NCI-H1092 (cell line): ENCODE data around the gene ZNF668.
"Not testable (repeated sequence)": the region's sequence is repeated elsewhere in the genome, so short reads cannot be mapped to it uniquely, and the experiment has no call there.

ENCODE experiments used
- DNase-seq: peaks from one replicate; lab custom pipeline; 2025; lab: John Stamatoyannopoulos, UW

ZNF668 gene

DNA sequence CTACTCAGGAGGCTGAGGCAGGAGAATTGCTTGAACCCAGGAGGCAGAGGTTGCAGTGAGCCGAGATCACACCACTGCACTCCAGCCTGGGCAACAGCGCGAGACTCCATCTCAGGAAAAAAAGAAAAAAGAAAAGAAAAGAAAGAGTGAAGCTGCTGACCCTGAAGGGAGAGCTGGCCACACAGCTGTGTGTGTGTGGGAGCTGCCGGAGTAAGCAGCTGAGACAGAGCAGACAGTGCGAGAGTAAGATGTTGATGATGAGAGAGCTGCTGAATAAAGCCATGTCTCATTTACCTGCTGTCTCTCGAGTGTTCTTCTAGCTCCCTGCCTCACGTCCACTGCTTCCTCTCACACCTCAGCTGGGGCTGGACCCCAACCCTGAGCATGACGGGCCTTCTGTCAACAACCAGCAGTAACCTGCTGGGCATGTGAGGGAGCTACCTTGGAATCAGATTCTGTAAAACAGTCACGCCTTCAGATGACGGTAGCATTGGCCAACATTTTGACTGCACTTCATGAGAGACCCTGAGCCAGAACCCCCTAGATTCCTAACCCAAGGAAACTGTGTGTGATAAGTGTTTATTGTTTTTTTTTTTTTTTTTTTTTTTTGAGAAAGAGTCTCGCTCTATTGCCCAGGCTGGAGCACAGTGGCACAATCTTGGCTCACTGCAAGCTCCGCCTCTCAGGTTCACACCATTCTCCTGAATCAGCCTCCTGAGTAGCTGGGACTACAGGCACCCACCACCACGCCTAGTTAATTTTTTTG, 27.0 kb upstream of the ZNF668 start:
- DNase-seq, result not testable (repeated sequence)

DNA sequence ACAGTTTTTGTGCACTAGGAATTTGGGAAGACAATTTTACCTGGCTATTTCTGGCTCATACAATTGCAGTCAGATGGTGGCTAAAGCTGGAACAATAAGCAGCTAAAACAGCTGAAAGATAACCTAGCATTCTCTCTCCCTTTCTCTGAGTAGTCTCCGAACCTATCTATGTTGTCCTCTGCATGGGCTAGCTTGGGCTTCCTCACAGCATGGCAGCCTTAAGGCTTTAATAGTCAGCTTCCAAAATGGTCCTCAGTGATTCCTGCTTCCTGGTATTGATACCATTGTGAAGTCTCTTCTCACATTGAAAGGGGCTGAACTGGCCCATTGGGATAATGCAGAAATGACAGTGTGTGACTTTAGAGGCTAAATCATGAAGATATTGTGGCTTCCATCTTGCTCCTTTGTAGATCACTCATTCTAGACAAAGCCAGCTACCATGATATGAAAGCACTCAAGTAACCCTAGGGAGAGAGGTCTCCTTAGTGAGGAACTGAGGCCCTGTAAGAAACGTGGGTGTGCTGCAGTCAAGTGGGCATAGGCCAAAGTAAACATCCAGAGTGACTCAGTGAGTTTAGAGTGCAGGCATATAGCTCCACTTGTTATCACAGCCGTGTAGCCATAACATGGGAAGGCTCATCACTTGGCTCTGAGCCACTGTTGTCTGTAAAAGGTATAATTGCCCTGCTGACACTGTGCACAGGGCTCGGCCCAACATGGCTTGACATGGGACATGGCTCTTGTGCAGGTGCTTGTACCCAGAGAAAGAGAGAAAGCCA, 26.0 kb upstream of the ZNF668 start:
- DNase-seq, result no peak

DNA sequence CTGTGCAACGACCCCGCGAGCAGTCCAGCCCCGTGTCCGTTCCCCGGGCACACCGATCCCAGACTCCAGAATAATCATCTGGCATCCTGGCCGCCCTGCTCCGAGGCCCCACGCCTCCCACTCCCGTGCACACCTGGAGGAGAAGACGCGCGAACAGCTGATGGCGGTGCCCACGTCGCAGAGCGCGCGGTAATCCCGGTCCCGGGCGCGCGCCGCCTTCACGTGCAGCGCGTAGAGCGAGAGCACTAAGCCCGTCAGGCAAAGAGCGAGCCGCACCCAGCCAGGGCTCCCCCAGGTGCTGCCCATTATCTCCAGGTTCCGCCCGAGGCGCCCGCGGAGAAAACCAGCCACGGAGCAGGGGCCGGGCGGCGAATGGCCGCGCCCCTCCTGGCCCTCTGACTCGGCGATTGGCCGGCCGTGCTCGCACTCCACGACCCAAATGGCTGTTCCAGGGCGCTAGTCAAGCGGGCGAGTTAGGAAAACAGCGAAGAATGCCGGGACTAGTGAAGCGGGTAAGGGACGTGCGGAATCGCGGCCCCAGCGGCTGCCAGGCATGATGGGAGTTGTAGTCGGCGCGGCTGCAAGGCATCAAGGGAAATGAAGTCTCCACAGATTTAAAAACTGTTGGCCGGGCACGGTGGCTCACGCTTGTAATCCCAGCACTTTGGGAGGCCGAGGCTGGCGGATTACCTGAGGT, 20.5 kb upstream of the ZNF668 start, which contains the start of gene VKORC1:
Gene VKORC1, minus strand, starts transcription at position 374 of the 697 bp plus-strand sequence. Its CDS starts 68 bp downstream, at position 306.
- DNase-seq, result peak; percentile 96

DNA sequence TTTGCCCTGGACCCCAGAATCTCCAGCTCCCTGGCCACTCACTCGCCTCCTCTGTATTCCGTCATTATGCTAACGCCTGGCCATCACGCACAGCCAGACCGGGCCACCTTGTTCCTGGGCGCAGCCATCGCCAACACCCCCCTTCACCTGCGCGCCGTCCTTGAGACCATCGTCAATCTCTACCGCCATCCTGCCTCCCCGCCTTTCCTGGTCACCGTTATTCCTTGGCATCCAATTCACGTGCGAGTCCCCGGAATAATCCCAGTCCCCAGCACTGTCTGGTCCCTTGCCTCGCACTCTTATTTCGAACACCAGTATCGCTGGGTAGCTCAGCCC, 20.0 kb upstream of the ZNF668 start:
- no peak for DNase-seq

DNA sequence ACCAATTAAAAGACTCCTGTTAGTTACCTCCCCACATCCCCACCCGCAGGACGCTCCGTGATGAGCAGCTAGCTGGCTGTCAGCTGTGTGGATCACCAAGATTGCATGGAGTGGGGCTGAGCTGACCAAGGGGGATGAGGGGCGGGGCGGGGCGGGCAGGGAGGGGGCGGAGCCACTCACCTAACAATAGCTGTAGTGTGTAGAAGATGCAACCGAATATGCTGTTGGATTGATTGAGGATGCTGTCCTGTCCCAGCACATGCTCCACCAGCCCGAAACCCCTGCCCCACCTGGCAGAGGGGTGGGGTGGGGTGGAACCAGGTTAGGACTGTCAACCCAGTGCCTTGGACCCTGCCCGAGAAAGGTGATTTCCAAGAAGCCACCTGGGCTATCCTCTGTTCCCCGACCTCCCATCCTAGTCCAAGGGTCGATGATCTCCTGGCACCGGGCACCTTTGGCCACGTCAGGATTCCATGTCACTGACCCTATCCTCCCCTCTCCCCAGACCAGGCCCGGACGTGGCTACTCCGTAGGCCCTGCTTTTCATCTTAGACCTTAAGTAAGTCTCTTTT, 19.2 kb upstream of the ZNF668 start:
- DNase-seq, result no peak

DNA sequence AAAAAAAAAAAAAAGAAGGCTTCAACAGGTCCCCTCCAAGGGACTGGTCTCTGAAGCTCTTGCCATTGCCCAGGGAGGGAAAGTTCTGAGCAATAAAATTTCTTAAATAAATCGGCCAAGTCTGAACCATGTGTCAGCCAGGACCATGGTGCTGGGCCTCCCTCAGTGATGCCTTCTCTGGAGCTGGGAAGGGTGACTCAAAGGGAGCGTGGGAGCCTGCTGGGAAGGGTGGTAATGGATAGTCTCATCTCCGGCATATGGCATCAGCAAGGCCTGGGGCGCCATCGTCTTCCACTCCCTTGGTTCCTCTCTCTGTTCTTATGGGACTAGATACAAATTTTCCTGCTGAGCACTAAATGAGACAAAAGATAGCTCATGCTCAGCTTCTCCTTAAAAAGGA, 18.3 kb upstream of the ZNF668 start:
- DNase-seq, result no peak

DNA sequence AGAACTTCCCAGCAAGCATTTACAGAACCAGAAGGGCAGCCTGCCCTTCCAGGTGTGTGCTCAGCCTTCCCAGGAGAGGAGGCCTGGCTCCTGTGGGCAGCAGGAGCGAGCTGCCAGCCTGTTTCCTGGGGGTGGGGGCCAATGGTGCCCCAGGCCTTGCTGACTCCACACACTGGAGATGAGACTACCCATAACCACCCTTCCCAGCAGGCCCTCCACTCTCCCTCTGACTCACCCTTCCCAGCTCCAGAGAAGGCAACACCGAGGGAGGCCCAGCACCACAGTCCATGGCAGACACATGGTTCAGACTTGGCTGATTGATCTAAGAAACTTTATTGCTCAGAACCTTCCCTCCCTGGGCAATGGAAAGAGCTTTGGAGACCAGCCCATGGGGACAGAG, 16.5 kb upstream of the ZNF668 start:
- DNase-seq, result no peak

DNA sequence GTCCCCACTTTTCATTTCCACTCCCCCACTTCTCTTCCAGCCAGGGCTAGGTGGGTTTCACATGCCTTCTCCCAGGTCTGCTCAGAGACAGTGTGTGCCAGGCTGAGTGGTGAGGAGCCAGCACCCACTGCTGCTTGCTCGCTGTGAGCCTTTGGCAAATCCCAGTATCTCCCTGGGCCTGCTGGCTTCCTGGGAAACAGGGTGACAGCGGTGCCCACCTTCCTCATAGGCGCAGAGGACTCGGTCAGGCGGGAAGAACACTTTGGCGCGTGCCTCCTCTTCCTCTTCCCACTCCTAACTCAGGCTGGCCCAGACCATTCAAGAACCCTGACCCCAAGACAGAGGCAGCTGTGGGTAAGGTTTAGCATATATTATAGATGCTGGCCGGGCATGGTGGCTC, 15.2 kb upstream of the ZNF668 start:
- no peak for DNase-seq

DNA sequence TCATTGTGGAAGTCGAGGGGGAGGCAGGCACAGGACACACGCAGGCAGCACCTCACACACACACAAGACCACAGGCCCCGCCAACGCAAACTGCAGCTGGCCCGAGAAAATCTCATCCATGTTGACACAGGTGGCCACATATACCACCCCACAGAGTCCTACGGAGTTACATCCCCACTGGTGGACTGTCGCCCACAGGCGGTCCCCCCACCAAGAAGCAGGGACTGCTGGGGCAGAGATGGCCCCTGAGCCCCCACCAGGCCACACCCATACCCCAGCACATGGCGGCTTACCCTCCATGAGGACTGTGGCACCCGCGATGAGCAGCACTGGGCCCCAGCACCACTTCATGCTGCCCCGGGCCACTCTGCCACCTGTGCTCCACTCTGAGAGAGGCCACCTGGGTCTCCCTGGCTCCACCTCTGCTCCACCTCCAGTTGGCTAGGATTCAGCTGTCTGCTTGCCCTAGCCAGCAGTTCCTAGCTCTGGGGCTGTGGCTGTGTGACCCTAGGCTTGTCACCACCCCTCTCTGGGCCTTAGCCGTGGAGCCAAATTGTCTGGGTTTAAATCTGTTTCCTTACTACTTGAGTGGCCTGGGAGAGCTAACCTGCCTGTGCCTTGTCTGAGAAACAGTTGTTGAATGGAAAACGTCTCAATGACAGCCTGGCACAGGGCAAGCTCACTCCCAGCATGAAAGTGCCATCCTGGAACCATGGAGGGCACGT, 14.6 kb upstream of the ZNF668 start, which contains the start of gene PRSS53:
Gene PRSS53, minus strand, starts transcription at position 485 of the 725 bp plus-strand sequence. Its CDS starts 134 bp downstream, at position 351.
- DNase-seq, result no peak

DNA sequence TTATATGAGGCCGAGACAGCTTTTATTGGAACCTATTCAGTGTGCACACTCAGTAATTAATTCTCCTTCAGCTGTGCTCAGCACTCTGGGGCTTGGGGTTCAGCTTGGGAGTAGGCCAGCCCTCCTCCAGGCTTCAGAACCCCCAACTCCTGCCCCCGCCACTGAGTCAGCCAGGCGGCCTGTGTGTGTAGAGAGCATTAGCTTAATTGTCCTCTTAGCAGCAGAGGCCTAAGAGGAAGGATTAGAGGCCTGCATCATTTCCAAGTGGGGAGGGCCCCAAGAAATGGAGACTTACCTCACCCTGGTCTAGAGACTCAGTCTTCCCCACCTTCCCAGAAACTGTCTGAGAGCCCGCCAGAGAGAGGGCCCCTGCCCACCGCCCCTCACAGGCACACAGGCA, 13.9 kb upstream of the ZNF668 start:
- no peak for DNase-seq

DNA sequence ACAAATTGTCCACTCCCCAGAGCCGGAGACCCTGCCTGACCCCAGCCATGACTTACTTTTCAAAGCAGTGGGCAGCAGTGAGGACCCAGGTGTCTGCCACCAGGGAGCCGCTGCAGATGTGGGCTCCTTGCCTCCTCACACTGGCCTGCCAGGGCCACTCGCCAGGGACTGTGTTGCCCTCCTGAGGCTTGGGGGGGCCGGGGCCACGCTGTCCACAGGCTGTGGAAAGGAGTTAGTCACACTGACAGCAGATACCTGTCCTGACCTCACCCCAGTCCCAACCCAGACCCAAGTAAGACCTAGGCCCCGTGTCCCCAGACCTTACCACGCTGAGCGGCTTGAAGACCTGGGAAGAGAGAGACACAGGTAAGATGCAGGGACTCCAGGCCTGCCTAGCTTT, 13.4 kb upstream of the ZNF668 start:
- no peak for DNase-seq

DNA sequence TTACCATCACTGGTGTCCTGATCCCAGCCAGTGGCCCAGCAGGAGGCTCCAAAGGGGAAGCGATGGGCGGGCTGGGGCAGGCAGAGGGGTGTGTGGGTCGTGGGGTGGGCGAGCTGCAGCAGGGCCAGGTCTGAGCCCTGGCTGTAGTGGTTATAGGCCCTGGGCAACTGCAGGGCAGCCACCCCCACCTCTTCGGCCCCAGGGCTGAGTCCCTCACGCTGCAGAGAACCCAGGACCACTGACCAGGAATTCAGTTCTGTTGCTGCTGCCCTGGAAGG, 12.5 kb upstream of the ZNF668 start:
- DNase-seq, result no peak

DNA sequence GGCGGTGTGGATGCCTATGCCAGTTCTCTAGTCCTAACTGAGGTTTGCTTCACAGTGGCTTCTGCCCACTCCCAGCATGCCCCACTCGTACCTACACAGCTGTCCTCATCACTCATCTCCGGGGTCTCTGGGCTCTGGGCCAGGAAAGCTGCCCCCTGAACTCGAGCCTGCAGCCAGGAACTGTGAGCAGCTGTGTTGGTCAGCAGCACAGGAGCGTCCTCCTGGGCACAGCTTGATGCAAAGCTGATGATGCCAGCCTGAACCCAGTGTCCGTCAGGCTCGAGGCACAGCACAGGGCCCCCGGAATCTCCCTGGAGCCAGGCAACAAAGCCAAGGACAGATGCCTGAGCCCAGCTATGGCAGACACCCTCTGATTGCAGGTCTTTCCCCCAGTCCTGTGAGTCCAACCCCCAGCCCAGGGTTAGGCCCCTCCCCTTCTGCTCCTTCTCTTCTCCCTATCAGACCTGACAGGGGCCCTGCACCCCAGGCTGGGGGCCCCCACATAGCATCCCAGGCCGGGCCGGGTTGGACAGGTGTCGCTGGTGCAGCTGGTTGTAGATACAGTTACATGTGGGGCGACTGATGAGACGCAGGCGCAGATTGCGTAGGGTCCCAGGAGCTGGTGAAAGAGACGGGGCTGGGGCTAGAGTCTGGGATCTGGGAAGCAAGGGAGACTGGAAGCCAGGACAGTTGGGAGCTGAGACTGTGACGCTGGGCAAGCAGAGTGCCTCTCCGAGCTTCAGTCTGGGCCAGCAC, 12.0 kb upstream of the ZNF668 start:
- no peak for DNase-seq

DNA sequence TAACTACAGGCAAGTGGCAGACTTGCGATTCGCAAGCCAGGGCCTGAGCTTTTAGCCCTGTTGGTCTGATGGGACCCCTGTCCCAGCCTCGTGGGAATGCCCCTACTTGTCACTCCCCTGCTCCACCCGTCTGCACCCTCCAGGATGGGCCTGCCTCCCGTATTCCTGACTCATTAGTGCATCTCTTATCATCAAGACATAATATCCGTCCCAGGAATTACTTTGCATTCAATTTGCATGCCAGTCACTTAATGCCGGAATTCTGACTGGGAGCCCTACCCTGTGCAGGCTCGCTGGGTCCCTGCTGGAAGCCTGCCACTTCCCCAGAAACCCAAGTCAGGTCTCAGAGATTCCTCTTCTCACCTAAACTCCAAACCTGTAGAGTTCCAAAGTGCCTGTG, 11.4 kb upstream of the ZNF668 start:
- no peak for DNase-seq

DNA sequence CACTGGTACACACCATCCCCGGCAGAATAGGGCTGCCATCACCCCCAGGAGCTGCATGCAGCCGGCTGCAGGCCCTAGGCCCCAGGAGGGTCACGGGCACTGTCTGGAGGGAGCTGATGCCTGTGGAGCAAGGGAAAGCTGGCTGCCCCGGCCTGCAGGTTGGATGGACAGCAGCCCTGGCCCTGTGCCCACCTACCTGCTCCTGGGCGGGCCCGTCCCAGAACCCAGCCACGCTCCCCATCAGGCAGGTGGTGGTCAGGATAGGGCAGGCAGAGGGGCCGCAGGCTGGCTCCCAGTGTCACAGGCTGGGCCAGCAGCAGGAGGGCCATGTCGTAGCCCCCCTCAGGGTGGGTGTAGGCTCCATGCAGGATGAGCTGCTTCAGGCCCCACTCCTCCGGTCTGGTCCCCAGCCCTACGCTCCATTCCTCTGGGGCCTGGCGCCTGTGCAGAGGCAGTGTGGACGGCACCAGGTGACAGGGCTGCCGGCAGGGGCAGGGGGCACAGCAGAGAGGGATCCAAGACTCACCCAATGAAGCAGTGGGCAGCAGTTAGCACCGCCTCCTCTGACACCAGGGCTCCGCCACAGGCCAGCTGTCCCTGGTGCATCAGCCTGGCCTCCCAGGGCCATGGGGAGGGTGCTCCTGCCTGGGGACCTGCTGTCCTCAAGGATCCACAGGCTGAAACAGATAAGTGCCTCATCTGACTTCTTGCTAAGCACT, 10.7 kb upstream of the ZNF668 start:
- no peak for DNase-seq

DNA sequence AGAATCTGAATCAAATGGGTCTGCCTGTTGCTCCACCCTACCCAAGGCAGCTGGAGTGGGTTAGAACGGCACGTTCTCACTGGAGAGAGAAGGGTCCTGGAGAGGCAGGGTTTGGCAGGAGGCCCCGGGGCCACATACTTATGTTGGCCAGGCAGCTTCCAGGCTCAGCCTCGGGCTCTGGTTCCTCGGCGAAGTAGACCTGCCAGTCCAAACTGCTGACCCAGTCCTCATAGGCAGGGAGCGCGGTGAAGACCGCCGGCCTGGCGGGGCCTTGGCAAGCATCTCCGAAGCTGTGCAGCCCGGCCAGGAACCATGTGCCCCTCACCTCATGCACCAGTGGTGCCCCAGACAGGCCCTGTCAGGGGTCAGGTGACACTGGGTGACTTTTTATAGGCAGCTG, 9.9 kb upstream of the ZNF668 start:
- DNase-seq, result no peak

DNA sequence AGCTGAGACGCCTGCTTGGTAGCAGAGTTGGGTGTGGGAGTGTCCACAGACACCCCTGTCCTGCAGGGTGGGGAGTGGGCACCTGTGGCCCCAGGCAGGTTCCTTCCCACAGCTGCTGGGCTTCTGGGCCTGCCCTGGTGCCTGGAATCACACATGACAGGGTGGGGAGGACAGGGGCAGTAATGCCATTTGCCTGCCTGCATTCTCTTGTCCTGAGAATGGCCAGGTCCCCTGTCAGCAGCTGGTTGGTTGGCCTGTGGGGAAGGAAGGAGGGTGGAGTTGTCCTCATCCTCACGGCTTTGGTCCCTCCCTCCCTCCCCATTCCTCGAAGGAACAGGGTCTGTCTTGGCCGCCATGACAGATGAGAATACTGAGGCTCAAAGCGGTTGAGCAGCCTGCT, 9.5 kb upstream of the ZNF668 start:
- DNase-seq, result no peak

DNA sequence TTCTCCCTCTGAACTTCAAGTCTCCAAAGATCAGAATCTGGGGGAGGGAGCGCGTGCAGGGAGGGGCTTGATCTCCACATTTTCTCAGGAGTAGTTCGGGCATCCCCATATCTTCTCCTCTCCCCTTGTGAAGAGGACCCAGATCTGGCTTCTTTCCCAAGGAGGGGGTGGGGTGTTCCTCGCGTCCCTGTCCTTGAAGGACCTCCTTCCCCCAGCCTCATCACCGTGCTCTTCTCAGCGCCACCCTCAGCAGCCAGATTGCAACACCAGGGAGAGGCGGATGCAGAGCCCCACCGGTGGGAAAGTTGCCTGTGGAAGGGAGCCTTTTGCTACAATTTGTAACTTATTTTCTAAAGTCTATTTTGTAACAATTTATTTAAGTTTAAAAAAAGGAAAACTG, 9.0 kb upstream of the ZNF668 start:
- no peak for DNase-seq

DNA sequence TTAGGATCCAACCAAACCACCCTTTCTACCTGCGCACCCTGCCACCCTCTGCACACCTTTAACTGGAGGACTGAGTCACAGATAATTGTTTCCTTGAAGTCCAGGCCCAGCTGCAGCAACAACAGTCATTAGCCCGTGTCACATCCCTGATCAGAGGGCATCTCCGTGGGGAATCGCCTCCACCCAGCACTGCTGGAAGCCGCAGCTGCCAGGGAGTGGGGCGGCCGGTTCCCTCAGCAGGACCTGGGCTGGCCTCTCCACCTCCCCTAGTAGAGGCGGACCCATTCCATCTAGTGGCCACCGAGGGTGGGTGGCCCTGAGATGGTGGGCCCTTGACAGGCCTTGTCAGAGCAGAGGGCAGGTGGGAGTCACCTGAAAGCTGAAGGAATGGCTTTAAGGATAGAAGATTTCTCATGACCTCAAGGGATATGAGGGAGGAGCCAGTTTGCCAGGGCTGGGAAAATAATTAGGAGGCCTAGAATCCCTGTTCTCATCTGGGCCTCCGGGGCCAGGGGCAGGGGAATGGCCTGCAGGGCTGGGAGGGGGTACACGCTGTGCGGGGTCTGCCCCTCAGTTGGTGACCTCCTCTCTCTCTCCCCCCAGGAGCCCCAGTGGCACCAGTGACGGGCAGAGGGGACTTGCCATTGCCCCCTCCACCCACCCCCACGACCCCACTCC, 8.5 kb upstream of the ZNF668 start:
- DNase-seq, result no peak
